HepG2 (cell line): ENCODE measurements around the gene SPON2. TPM values are rescaled to one million over a fixed set of nuclear protein-coding genes. Genes with fewer than 3 reads are reported as not detected.

Experiments
- ISL2 ChIP-seq: sonication (generic); formaldehyde crosslinking; IDR thresholded peaks from 2 replicates; pipeline ENCODE4 v1.5.0; 2020; ENCODE audit warnings: missing genetic modification reagents
- JUNB ChIP-seq: sonication (generic); formaldehyde crosslinking; IDR thresholded peaks from 2 replicates; pipeline ENCODE4 v1.8.0; 2022; ENCODE audit warnings: missing genetic modification reagents, mild to moderate bottlenecking, borderline replicate concordance
- KLF16 ChIP-seq, 2 experiments: sonication (generic) in 1 of 2; formaldehyde crosslinking in 1 of 2; IDR thresholded peaks; 2 replicates each; pipeline versions ENCODE4 v1.6.1 to v1.8.0; 2016 to 2023; ENCODE audit warnings: missing genetic modification reagents in 2 of 2, missing compliant biosample characterization in 1 of 2
- MYC ChIP-seq: sonication (generic); formaldehyde crosslinking; IDR thresholded peaks from 2 replicates; pipeline ENCODE4 v1.9.0; 2021; ENCODE audit warnings: missing genetic modification reagents, borderline replicate concordance
- PRPF4 ChIP-seq: fragments of 200-400 bp; formaldehyde crosslinking; IDR thresholded peaks from 2 replicates; pipeline ENCODE4 v1.6.1; 2016; ENCODE audit warnings: low read length, low read depth; ENCODE audit not compliant: poor library complexity, severe bottlenecking
- RARA ChIP-seq: IDR thresholded peaks from 2 replicates; pipeline ENCODE4 v1.6.1; 2016; ENCODE audit warnings: missing genetic modification reagents, missing compliant biosample characterization
- SAP130 ChIP-seq: IDR thresholded peaks from 2 replicates; pipeline ENCODE4 v1.6.1; 2016; ENCODE audit warnings: low read depth
- SPEN ChIP-seq: sonication (generic); formaldehyde crosslinking; IDR thresholded peaks from 2 replicates; pipeline ENCODE4 v1.5.1; 2020; ENCODE audit warnings: low read depth, mild to moderate bottlenecking, missing genetic modification reagents
- SRSF4 ChIP-seq: fragments of 200-400 bp; formaldehyde crosslinking; IDR thresholded peaks from one replicate; pipeline ENCODE4 v1.6.1; 2018; ENCODE audit warnings: mild to moderate bottlenecking, low read depth, low read length, moderate library complexity; ENCODE audit not compliant: poor library complexity, severe bottlenecking
- STAG1 ChIP-seq: sonication (generic); formaldehyde crosslinking; IDR thresholded peaks from 2 replicates; pipeline ENCODE4 v1.4.0; 2020; ENCODE audit warnings: missing genetic modification reagents
- TFE3 ChIP-seq: IDR thresholded peaks from 2 replicates; pipeline ENCODE4 v1.6.1; 2016
- TRIM22 ChIP-seq: fragments of 450-650 bp; IDR thresholded peaks from 2 replicates; pipeline ENCODE4 v1.6.1; 2017
- ZNF589 ChIP-seq: sonication (generic); formaldehyde crosslinking; conservative IDR thresholded peaks from 2 replicates; pipeline ENCODE4 v1.8.0; 2022; ENCODE audit warnings: mild to moderate bottlenecking, moderate library complexity, missing genetic modification reagents
- ZNF609 ChIP-seq: sonication (generic); formaldehyde crosslinking; IDR thresholded peaks from 2 replicates; pipeline ENCODE4 v1.4.0; 2020; ENCODE audit warnings: mild to moderate bottlenecking, missing genetic modification reagents, borderline replicate concordance
- ZNF652 ChIP-seq: IDR thresholded peaks from 2 replicates; pipeline ENCODE4 v1.6.1; 2016; ENCODE audit warnings: low read depth, borderline replicate concordance
- ZNF709 ChIP-seq: sonication (generic); formaldehyde crosslinking; IDR thresholded peaks from 2 replicates; pipeline ENCODE4 v1.5.0; 2020; ENCODE audit warnings: mild to moderate bottlenecking, missing genetic modification reagents
- ZNF770 ChIP-seq: sonication (generic); formaldehyde crosslinking; IDR thresholded peaks from 2 replicates; pipeline ENCODE4 v1.5.0; 2020; ENCODE audit warnings: mild to moderate bottlenecking, missing genetic modification reagents
- ZNF782 ChIP-seq: sonication (generic); formaldehyde crosslinking; IDR thresholded peaks from 2 replicates; pipeline ENCODE4 v1.4.0; 2020; ENCODE audit warnings: missing genetic modification reagents, mild to moderate bottlenecking, borderline replicate concordance
- ZNF816 ChIP-seq: sonication (generic); formaldehyde crosslinking; IDR thresholded peaks from 2 replicates; pipeline ENCODE4 v1.8.0; 2022; ENCODE audit warnings: missing genetic modification reagents, mild to moderate bottlenecking, borderline replicate concordance
- polyA plus RNA-seq, 8 experiments: library from polyadenylated mRNA; depleted of rRNA in 3 of 8; stranded (reverse) in 7 of 8; unstranded in 1 of 8; fragments of >200 nt; fragmentation: Illumina TruSeq in 4 of 8; extraction: Trizol in 4 of 8; gene quantifications; 2 replicates each; pipeline versions ENCODE4 v1.2.1 to v1.2.3, GENCODE V29; 2011 to 2016; ENCODE audit warnings: low read depth in 4 of 8, missing spikeins in 1 of 8, mixed read lengths in 1 of 8; ENCODE audit not compliant: insufficient read depth in 1 of 8
- total RNA-seq, 5 experiments: library from RNA; depleted of rRNA; stranded (reverse); fragments of >200 nt; fragmentation: Illumina TruSeq; extraction: Trizol; gene quantifications; 2 replicates each; pipeline ENCODE4 v1.2.3, GENCODE V29; 2016; ENCODE audit warnings: low read depth in 1 of 5

SPON2 gene
- total and polyA plus RNA-seq, 2 of the 13 experiments (the other 11 are each of a cell fraction or from before 2014, with no cell fraction given): 17.4 to 55.2 TPM

- TF ChIP-seq ZNF770 (CRISPR knock-in tag) (no peak), RARA (0 out of 2 replicates have a peak, but pooled peaks have one; percentile 2), SRSF4 (no peak), ZNF816 (no peak), STAG1 (CRISPR knock-in tag) (no peak), ZNF782 (CRISPR knock-in tag) (no peak), ZNF709 (no peak; the same call in 1 of the 2 replicates), ISL2 (CRISPR knock-in tag) (peak; percentile 16; the same call in 1 of the 2 replicates), KLF16 (CRISPR knock-in tag; IDR thresholded peaks at IDR 0.05) (no peak; a peak in 1 of 4 replicates), ZNF589 (no peak), JUNB (CRISPR knock-in tag) (no peak), SAP130 (CRISPR knock-in tag) (peak; percentile 68), ZNF609 (CRISPR knock-in tag) (no peak), SPEN (CRISPR knock-in tag) (no peak), TRIM22 (no peak), ZNF652 (CRISPR knock-in tag) (no peak), PRPF4 (no peak), MYC (CRISPR knock-in tag) (no peak; the same call in 1 of the 2 replicates), TFE3 (CRISPR knock-in tag) (peak; percentile 91)
Observed at GRCh38 chr4:1172971-1173757, 781 bp upstream of the SPON2 start (continued).
